Measurements from ENCODE around the gene ARAF. TPM values are rescaled to one million over a fixed set of nuclear protein-coding genes. Genes with fewer than 3 reads are reported as not detected.

The ARAF gene
- total and polyA plus RNA-seq, 8 donors: 32.9 to 78.7 (median 43.1) TPM

DNA sequence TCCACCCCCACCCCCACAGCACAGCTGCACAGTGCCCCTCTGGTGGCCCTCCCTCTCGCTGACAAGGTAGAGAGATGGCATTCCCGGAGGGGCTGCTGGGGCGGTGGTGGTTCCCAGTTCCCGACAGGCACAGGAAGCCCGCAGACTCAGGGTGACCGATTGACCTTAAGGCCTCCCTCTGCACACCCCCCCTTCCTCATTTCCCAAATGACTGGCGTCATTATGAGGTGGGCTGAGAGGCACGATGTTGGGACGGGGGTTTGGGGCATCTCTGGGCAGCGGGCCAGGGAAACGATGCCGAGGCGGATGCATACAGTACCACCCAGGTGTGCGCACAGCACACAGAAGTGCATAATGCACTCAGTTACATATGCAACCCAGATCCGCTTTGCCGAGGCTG is 17.7 kb downstream of the ARAF start:
- Histone ChIP-seq H3K36me3 (no peaks in the 10 kb centered on the region), H3K27me3 (no peaks in the 10 kb centered on the region), H3K4me1 (no peaks in the 10 kb centered on the region), H3K27ac (no peak overlapping the region), H3K4me3 (no peak overlapping the region), H3K9me3 (no peaks in the 10 kb centered on the region)
- intact Hi-C loops (cut with DNase I): no loop called here
- 32 to 53% methylated on average over 16 of the region's 16 CpGs for WGBS, 2 donors
- ATAC-seq (no peak), DNase-seq (no peak), FAIRE-seq (no peak)
- no peak for TF ChIP-seq CTCF (IDR thresholded peaks at IDR 0.05)

DNA sequence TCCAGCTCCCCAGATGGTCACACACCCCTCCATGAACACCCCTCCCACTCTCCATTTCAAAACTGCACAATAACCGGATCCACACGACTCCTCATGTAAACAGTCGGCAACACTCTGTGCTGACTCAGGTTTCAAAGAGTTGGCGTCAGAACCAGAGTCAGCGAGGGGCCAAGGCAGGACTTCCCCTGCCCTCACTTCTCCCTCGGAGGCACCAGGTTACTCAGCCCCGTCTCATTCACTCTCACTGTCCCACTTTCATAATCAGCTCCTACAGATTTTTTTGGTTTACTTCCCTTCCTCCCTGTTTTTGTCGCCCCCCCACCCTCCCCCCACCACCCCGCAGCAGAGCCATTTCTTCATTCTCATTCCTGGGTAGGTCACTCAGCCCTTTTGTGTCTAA is 18.5 kb downstream of the ARAF start:
- H3K27ac ChIP-seq: no peak overlapping the region
- ATAC-seq (peak in 2 of 4 donors; percentile 40 to 56), FAIRE-seq (no peak)

DNA sequence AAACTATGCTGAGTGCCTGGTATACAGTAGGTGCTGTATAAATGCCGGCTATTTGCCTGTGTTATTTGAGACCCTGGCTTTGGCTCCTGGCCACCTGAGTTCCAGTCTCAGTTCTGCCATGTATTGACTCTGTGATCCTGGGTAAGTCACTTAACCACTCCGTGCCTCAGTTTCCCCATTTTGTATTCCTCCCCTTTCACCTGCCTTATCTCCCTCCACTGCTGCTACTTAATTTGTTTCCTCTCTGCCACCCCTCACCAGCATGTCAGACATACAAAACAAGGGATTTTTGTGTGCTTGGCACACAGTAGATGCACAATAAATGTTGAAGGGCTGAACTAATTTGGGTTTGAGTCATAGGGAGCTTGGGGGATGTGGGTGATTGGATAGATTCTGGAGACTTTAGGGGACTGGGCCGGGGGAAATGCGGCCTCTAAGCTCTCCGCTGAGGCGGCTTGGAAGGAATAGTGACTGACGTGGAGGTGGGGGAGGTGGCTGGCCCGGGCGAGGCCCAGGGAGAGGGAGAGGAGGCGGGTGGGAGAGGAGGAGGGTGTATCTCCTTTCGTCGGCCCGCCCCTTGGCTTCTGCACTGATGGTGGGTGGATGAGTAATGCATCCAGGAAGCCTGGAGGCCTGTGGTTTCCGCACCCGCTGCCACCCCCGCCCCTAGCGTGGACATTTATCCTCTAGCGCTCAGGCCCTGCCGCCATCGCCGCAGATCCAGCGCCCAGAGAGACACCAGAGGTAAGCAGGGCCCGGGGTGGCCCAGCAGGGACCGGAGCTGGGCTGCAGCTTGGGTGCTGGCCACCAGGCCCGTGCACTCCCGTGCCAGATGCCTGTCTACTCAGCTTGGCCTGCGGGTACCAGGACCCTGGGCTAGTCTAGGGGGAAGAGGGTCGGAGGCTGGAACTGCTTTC is 21.0 kb downstream of the ARAF start, which contains the start of gene TIMP1:
TSS of gene TIMP1 (plus strand) at position 706 of the 917 bp plus-strand sequence. CDS start 980 bp downstream, outside the sequence.
- H3K4me1 ChIP-seq: no peaks in the 10 kb centered on the region
- H3K27me3 ChIP-seq: peaks cover 0 to 4% (median 0%) of the 10 kb centered on the region in 4 donors
- ATAC-seq: peak; percentile 74 to 90 (median 90)
- peak within 1 kb of the TSS in 1 of 4 donors; percentile 35 for H3K4me3 ChIP-seq
- no peaks in the 10 kb centered on the region for H3K9me3 ChIP-seq
- WGBS, 2 donors: 19 to 36% methylated on average over 27 to 28 of the region's 28 CpGs
- H3K36me3 ChIP-seq: no peaks in the 10 kb centered on the region
- no peak for FAIRE-seq
- TF ChIP-seq CTCF (IDR thresholded peaks at IDR 0.05): no peak
- DNase-seq: peak; percentile 62 to 83 (median 70)
- intact Hi-C loops (cut with DNase I): no loop called here
- peak within 1 kb of the TSS in 1 of 4 donors; percentile 57 for H3K27ac ChIP-seq

More for the DNA sequence above, 18.5 kb downstream of the ARAF start:
- Histone ChIP-seq H3K4me3 (no peak overlapping the region), H3K27me3 (no peaks in the 10 kb centered on the region), H3K36me3 (no peaks in the 10 kb centered on the region), H3K4me1 (no peaks in the 10 kb centered on the region), H3K9me3 (no peaks in the 10 kb centered on the region)
- TF ChIP-seq CTCF (IDR thresholded peaks at IDR 0.05): no peak
- intact Hi-C loops (cut with DNase I): no loop called here
- DNase-seq: no peak
- WGBS, 2 donors: 53 to 63% methylated on average over 9 of the region's 9 CpGs

DNA sequence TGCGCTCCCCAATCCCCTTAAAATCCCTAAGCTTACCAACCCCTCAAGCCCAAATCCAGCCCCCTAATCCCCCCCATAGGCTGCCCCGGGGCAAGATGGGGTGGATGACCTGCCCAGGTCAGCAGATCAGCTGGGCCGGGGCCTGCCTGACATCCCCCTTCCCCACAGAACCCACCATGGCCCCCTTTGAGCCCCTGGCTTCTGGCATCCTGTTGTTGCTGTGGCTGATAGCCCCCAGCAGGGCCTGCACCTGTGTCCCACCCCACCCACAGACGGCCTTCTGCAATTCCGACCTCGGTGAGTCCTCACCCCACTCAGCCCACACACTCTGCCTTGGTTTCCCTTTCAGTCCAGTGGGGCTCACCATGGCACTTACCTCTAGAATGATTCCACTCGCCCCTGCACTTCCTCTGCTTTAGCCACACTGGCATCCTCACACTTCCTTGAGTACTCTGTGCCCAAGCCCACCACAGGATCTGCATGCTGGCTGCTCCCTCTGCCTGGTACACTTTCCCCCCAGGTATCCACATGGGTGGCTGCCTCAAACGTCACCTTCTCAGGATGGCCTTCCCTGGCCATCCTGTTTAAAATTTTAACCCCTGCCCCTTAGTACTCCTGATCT is 22.3 kb downstream of the ARAF start:
- peaks cover 0 to 4% (median 0%) of the 10 kb centered on the region in 4 donors for H3K27me3 ChIP-seq
- no peaks in the 10 kb centered on the region for H3K4me1 ChIP-seq
- FAIRE-seq (no peak), ATAC-seq (no peak), DNase-seq (no peak)
- TF ChIP-seq CTCF (IDR thresholded peaks at IDR 0.05): no peak
- H3K4me3 ChIP-seq: no peak overlapping the region
- intact Hi-C loops (cut with DNase I): no loop called here
- H3K9me3 ChIP-seq: no peaks in the 10 kb centered on the region
- H3K27ac ChIP-seq: no peak overlapping the region
- WGBS, 2 donors: 61 to 63% methylated on average over 8 of the region's 8 CpGs
- no peaks in the 10 kb centered on the region for H3K36me3 ChIP-seq
